Measurements from ENCODE around the gene FAF1.

GRCh38 chr1:50559421-50559820 is 400.6 kb downstream of the FAF1 start:
- no peak for TF ChIP-seq CTCF (conservative IDR thresholded peaks at IDR 0.05; ENCODE audit: low read length)
- no peak for TF ChIP-seq EZH2phosphoT487 (IDR thresholded peaks at IDR 0.05; ENCODE audit: borderline replicate concordance, low read depth, low read length)

Data from OCI-LY7 (cell line).